HG03439 (cell line): ENCODE measurements around the gene METTL1.

Experiments
- ATAC-seq: cut with Tn5 transposase; IDR thresholded peaks from one replicate; pipeline ENCODE4 v1.9.1; 2021; ENCODE audit warnings: mild to moderate bottlenecking, moderate library complexity; ENCODE audit not compliant: unreplicated experiment

The METTL1 gene

GRCh38 chr12:57739914-57740538 is 31.9 kb downstream of the METTL1 start:
- ATAC-seq, result no peak

GRCh38 chr12:57739387-57739786 is 32.5 kb downstream of the METTL1 start:
- ATAC-seq, result no peak

- ATAC-seq, result no peak
Measured at GRCh38 chr12:57738661-57739237, 33.2 kb downstream of the METTL1 start, which contains the start of gene AGAP2. Gene AGAP2, minus strand, starts transcription at chr12:57738742. Its CDS starts 496 bp downstream, at chr12:57738246.

GRCh38 chr12:57737467-57738460 is 34.1 kb downstream of the METTL1 start:
- ATAC-seq, result no peak

- no peak for ATAC-seq
Measured at GRCh38 chr12:57736741-57737466, 35.0 kb downstream of the METTL1 start.

- no peak for ATAC-seq
Measured at GRCh38 chr12:57735952-57736740, 35.8 kb downstream of the METTL1 start.

GRCh38 chr12:57735198-57735855 is 36.6 kb downstream of the METTL1 start:
- ATAC-seq, result no peak

GRCh38 chr12:57734591-57734990 is 37.3 kb downstream of the METTL1 start:
- ATAC-seq, result no peak

GRCh38 chr12:57733928-57734327 is 38.0 kb downstream of the METTL1 start:
- ATAC-seq, result no peak

- no peak for ATAC-seq
Measured at GRCh38 chr12:57732726-57733593, 38.9 kb downstream of the METTL1 start.

GRCh38 chr12:57732270-57732669 is 39.6 kb downstream of the METTL1 start:
- ATAC-seq, result no peak

- ATAC-seq, result no peak
Measured at GRCh38 chr12:57731411-57732080, 40.4 kb downstream of the METTL1 start.

- no peak for ATAC-seq
Measured at GRCh38 chr12:57730336-57731067, 41.4 kb downstream of the METTL1 start.

- no peak for ATAC-seq
Measured at GRCh38 chr12:57729321-57729844, 42.5 kb downstream of the METTL1 start.

GRCh38 chr12:57727758-57728395 is 44.0 kb downstream of the METTL1 start:
- ATAC-seq, result no peak

- ATAC-seq, result no peak
Measured at GRCh38 chr12:57726884-57727757, 44.8 kb downstream of the METTL1 start.
